GM23338 (cell line): ENCODE results near the gene CCBE1. TPM values are rescaled to one million over a fixed set of nuclear protein-coding genes. Genes with fewer than 3 reads are reported as not detected.

Source experiments
- ATAC-seq: fragments of 200-7000 bp; cut with Tn5 transposase; 3 replicates; pipeline ENCODE4 v1.9.1; 2020
- DNase-seq: peaks from one replicate; pipeline ENCODE4 v3.0.0-alpha.2; 2015; ENCODE audit warnings: low spot score
- H2AFZ ChIP-seq: fragments of 200-600 bp; sonication (generic); 2 replicates; pipeline ENCODE4 v1.8.0; 2016; ENCODE audit warnings: antibody characterized with exemption, mild to moderate bottlenecking, moderate library complexity
- H3F3A ChIP-seq: fragments of 200-600 bp; sonication (generic); replicated peaks from 2 replicates; pipeline ENCODE4 v1.8.0; 2017; ENCODE audit warnings: antibody characterized with exemption, mixed run types, low read depth
- H3K27ac ChIP-seq: fragments of 200-600 bp; sonication (generic); 2 replicates; pipeline ENCODE4 v1.6.1; 2016; ENCODE audit warnings: low read depth
- H3K27me3 ChIP-seq: fragments of 200-600 bp; sonication (generic); 2 replicates; pipeline ENCODE4 v1.8.0; 2016; ENCODE audit warnings: mild to moderate bottlenecking, mixed run types, moderate library complexity; ENCODE audit not compliant: insufficient read depth
- H3K36me3 ChIP-seq: fragments of 200-600 bp; sonication (generic); 2 replicates; pipeline ENCODE4 v1.8.0; 2016; ENCODE audit warnings: mild to moderate bottlenecking; ENCODE audit not compliant: insufficient read depth
- H3K4me1 ChIP-seq: fragments of 200-600 bp; sonication (generic); 2 replicates; pipeline ENCODE4 v1.8.0; 2016; ENCODE audit warnings: mild to moderate bottlenecking, moderate library complexity; ENCODE audit not compliant: insufficient read depth
- H3K4me2 ChIP-seq: fragments of 200-600 bp; sonication (generic); 2 replicates; pipeline ENCODE4 v1.7.1; 2017; ENCODE audit warnings: mixed run types
- H3K4me3 ChIP-seq: fragments of 200-600 bp; sonication (generic); 2 replicates; pipeline ENCODE4 v1.6.1; 2016; ENCODE audit warnings: mixed run types
- H3K79me2 ChIP-seq: fragments of 200-600 bp; sonication (generic); replicated peaks from 2 replicates; pipeline ENCODE4 v1.8.0; 2017; ENCODE audit warnings: mild to moderate bottlenecking; ENCODE audit not compliant: insufficient read depth
- H3K9me2 ChIP-seq: fragments of 200-600 bp; sonication (generic); 2 replicates; pipeline ENCODE4 v1.8.0; 2017; ENCODE audit not compliant: insufficient read depth
- H4K20me1 ChIP-seq: fragments of 200-600 bp; sonication (generic); replicated peaks from 2 replicates; pipeline ENCODE4 v1.8.0; 2017; ENCODE audit warnings: mild to moderate bottlenecking; ENCODE audit not compliant: insufficient read depth
- H3K27ac Mint-ChIP-seq: 2 replicates; pipeline ENCODE4 v1.8.0; 2020; ENCODE audit warnings: inconsistent platforms, mild to moderate bottlenecking, moderate library complexity, mixed read lengths
- H3K27me3 Mint-ChIP-seq: 3 replicates; pipeline ENCODE4 v1.8.0; 2022; ENCODE audit warnings: low read depth, mild to moderate bottlenecking, moderate library complexity, mixed read lengths, inconsistent platforms; ENCODE audit not compliant: insufficient read depth, poor library complexity
- H3K36me3 Mint-ChIP-seq: 3 replicates; pipeline ENCODE4 v1.8.0; 2021; ENCODE audit warnings: low read depth, mild to moderate bottlenecking, inconsistent platforms, moderate library complexity, mixed read lengths
- H3K4me1 Mint-ChIP-seq: 3 replicates; pipeline ENCODE4 v1.8.0; 2020; ENCODE audit warnings: mild to moderate bottlenecking, inconsistent platforms, mixed read lengths
- H3K4me3 Mint-ChIP-seq: 3 replicates; pipeline ENCODE4 v1.8.0; 2021; ENCODE audit warnings: moderate library complexity, mild to moderate bottlenecking, inconsistent platforms, mixed read lengths
- H3K9me3 Mint-ChIP-seq: 3 replicates; pipeline ENCODE4 v1.8.0; 2020; ENCODE audit warnings: moderate library complexity, mild to moderate bottlenecking, inconsistent platforms, mixed read lengths
- CREB1 ChIP-seq: fragments of 250-450 bp; sonication (Bioruptor Pico); IDR thresholded peaks from 2 replicates; pipeline ENCODE4 v1.5.0; 2020; ENCODE audit warnings: low read depth, mild to moderate bottlenecking, moderate library complexity
- EZH2 ChIP-seq: fragments of 200-600 bp; sonication (generic); IDR thresholded peaks from one replicate; pipeline ENCODE4 v1.8.0; 2017; ENCODE audit warnings: antibody characterized with exemption, mild to moderate bottlenecking, low read depth; ENCODE audit not compliant: unreplicated experiment
- JUNB ChIP-seq: IDR thresholded peaks from one replicate; pipeline ENCODE4 v1.6.1; 2016; ENCODE audit warnings: antibody characterized with exemption; ENCODE audit not compliant: unreplicated experiment
- NANOG ChIP-seq: IDR thresholded peaks from 2 replicates; pipeline ENCODE4 v1.6.1; 2016; ENCODE audit warnings: antibody characterized with exemption, borderline replicate concordance
- POLR2AphosphoS5 ChIP-seq: IDR thresholded peaks from 2 replicates; pipeline ENCODE4 v1.6.1; 2016; ENCODE audit warnings: antibody characterized with exemption, low read depth
- STAT1 ChIP-seq: IDR thresholded peaks from one replicate; pipeline ENCODE4 v1.6.1; 2016; ENCODE audit warnings: antibody characterized with exemption; ENCODE audit not compliant: unreplicated experiment
- ZNF114 ChIP-seq: fragments of 250-450 bp; sonication (Bioruptor Pico); IDR thresholded peaks from 2 replicates; pipeline ENCODE4 v1.5.0; 2020; ENCODE audit warnings: mild to moderate bottlenecking, moderate library complexity
- ZNF331 ChIP-seq: fragments of 250-450 bp; sonication (Bioruptor Pico); IDR thresholded peaks from 2 replicates; pipeline ENCODE4 v1.5.0; 2020; ENCODE audit warnings: low read depth, mild to moderate bottlenecking, moderate library complexity
- polyA plus RNA-seq: library from polyadenylated mRNA; unstranded; fragments of >200 nt; fragmentation: Nextera tagmentation; extraction: Ambion mirVana; gene quantifications from 2 replicates; pipeline ENCODE4 v1.2.1, GENCODE V29; 2016
- total RNA-seq: library from RNA; depleted of rRNA; stranded (reverse); fragments of >200 nt; shearing (Covaris generic); gene quantifications from 2 replicates; pipeline ENCODE4 v1.2.3, GENCODE V29; 2014
- TF ChIP-seq, protein P1 (sequence below): IDR thresholded peaks from one replicate; pipeline ENCODE4 v1.6.1; 2018; ENCODE audit warnings: antibody characterized with exemption; ENCODE audit not compliant: unreplicated experiment
- TF ChIP-seq, protein P2 (sequence below), 2 experiments: fragments of 200-600 bp in 1 of 2; sonication (generic) in 1 of 2; conservative IDR thresholded peaks; 2 replicates each; pipeline versions ENCODE4 v1.5.1 to v1.6.1; 2016 to 2017; ENCODE audit warnings: antibody characterized with exemption in 2 of 2, low read depth in 2 of 2, mild to moderate bottlenecking in 2 of 2, moderate library complexity in 1 of 2
- TF ChIP-seq, protein P3 (sequence below): IDR thresholded peaks from 2 replicates; pipeline ENCODE4 v1.6.1; 2016; ENCODE audit warnings: antibody characterized with exemption
- TF ChIP-seq, protein P4 (sequence below): fragments of 250-450 bp; sonication (Bioruptor Pico); IDR thresholded peaks from 2 replicates; pipeline ENCODE4 v1.5.0; 2020; ENCODE audit warnings: mild to moderate bottlenecking, moderate library complexity

CCBE1 gene
- total and polyA plus RNA-seq, 2 experiments from 2014 or later, result 2.1 to 2.6 TPM

DNA sequence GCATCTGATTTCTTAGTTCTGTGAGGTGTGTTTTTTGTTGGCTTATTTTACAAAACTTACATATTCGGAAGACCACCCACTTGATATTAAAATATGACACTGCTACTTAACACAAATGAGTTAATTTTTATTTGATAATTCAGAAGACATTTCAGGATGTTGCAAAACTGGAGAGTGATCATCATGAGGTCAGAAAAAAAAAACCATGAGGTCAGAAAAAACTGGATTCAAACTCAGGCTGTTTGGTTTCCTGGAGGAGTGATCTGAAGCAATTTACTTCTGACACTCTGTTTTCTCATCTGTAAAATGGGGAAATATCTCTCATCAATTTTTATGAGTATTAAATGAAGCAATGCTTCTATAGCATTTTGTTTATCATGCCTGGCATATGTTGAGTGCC is 1.8 kb upstream of the CCBE1 start:
- peaks cover 46% of the 10 kb centered on the region for H3K27me3 Mint-ChIP-seq

More for the DNA sequence above, 1.8 kb upstream of the CCBE1 start:
- H4K20me1 ChIP-seq, result no peaks in the 10 kb centered on the region
- no peak for ATAC-seq
- no peak overlapping the region for H2AFZ ChIP-seq
- no peaks in the 10 kb centered on the region for H3K79me2 ChIP-seq
- no peak overlapping the region for H3K27ac Mint-ChIP-seq
- H3K9me2 ChIP-seq, result no peaks in the 10 kb centered on the region
- H3K36me3 ChIP-seq, result no peaks in the 10 kb centered on the region
- H3K4me1 ChIP-seq, result peaks cover 56% of the 10 kb centered on the region
- no peak overlapping the region for H3K4me2 ChIP-seq
- TF ChIP-seq, protein P1, sequence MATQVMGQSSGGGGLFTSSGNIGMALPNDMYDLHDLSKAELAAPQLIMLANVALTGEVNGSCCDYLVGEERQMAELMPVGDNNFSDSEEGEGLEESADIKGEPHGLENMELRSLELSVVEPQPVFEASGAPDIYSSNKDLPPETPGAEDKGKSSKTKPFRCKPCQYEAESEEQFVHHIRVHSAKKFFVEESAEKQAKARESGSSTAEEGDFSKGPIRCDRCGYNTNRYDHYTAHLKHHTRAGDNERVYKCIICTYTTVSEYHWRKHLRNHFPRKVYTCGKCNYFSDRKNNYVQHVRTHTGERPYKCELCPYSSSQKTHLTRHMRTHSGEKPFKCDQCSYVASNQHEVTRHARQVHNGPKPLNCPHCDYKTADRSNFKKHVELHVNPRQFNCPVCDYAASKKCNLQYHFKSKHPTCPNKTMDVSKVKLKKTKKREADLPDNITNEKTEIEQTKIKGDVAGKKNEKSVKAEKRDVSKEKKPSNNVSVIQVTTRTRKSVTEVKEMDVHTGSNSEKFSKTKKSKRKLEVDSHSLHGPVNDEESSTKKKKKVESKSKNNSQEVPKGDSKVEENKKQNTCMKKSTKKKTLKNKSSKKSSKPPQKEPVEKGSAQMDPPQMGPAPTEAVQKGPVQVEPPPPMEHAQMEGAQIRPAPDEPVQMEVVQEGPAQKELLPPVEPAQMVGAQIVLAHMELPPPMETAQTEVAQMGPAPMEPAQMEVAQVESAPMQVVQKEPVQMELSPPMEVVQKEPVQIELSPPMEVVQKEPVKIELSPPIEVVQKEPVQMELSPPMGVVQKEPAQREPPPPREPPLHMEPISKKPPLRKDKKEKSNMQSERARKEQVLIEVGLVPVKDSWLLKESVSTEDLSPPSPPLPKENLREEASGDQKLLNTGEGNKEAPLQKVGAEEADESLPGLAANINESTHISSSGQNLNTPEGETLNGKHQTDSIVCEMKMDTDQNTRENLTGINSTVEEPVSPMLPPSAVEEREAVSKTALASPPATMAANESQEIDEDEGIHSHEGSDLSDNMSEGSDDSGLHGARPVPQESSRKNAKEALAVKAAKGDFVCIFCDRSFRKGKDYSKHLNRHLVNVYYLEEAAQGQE, result no peak
- TF ChIP-seq STAT1 (no peak), POLR2AphosphoS5 (no peak), CREB1 (CRISPR knock-in tag) (no peak), NANOG (no peak), ZNF114 (no peak), EZH2 (no peak), ZNF331 (CRISPR knock-in tag) (no peak), JUNB (no peak)
- TF ChIP-seq, protein P2, sequence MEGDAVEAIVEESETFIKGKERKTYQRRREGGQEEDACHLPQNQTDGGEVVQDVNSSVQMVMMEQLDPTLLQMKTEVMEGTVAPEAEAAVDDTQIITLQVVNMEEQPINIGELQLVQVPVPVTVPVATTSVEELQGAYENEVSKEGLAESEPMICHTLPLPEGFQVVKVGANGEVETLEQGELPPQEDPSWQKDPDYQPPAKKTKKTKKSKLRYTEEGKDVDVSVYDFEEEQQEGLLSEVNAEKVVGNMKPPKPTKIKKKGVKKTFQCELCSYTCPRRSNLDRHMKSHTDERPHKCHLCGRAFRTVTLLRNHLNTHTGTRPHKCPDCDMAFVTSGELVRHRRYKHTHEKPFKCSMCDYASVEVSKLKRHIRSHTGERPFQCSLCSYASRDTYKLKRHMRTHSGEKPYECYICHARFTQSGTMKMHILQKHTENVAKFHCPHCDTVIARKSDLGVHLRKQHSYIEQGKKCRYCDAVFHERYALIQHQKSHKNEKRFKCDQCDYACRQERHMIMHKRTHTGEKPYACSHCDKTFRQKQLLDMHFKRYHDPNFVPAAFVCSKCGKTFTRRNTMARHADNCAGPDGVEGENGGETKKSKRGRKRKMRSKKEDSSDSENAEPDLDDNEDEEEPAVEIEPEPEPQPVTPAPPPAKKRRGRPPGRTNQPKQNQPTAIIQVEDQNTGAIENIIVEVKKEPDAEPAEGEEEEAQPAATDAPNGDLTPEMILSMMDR (conservative IDR thresholded peaks at IDR 0.05; ENCODE audit: low read depth in 2 of 2), result no peak
- TF ChIP-seq, protein P3, sequence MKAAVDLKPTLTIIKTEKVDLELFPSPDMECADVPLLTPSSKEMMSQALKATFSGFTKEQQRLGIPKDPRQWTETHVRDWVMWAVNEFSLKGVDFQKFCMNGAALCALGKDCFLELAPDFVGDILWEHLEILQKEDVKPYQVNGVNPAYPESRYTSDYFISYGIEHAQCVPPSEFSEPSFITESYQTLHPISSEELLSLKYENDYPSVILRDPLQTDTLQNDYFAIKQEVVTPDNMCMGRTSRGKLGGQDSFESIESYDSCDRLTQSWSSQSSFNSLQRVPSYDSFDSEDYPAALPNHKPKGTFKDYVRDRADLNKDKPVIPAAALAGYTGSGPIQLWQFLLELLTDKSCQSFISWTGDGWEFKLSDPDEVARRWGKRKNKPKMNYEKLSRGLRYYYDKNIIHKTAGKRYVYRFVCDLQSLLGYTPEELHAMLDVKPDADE, result no peak
- TF ChIP-seq, protein P4, sequence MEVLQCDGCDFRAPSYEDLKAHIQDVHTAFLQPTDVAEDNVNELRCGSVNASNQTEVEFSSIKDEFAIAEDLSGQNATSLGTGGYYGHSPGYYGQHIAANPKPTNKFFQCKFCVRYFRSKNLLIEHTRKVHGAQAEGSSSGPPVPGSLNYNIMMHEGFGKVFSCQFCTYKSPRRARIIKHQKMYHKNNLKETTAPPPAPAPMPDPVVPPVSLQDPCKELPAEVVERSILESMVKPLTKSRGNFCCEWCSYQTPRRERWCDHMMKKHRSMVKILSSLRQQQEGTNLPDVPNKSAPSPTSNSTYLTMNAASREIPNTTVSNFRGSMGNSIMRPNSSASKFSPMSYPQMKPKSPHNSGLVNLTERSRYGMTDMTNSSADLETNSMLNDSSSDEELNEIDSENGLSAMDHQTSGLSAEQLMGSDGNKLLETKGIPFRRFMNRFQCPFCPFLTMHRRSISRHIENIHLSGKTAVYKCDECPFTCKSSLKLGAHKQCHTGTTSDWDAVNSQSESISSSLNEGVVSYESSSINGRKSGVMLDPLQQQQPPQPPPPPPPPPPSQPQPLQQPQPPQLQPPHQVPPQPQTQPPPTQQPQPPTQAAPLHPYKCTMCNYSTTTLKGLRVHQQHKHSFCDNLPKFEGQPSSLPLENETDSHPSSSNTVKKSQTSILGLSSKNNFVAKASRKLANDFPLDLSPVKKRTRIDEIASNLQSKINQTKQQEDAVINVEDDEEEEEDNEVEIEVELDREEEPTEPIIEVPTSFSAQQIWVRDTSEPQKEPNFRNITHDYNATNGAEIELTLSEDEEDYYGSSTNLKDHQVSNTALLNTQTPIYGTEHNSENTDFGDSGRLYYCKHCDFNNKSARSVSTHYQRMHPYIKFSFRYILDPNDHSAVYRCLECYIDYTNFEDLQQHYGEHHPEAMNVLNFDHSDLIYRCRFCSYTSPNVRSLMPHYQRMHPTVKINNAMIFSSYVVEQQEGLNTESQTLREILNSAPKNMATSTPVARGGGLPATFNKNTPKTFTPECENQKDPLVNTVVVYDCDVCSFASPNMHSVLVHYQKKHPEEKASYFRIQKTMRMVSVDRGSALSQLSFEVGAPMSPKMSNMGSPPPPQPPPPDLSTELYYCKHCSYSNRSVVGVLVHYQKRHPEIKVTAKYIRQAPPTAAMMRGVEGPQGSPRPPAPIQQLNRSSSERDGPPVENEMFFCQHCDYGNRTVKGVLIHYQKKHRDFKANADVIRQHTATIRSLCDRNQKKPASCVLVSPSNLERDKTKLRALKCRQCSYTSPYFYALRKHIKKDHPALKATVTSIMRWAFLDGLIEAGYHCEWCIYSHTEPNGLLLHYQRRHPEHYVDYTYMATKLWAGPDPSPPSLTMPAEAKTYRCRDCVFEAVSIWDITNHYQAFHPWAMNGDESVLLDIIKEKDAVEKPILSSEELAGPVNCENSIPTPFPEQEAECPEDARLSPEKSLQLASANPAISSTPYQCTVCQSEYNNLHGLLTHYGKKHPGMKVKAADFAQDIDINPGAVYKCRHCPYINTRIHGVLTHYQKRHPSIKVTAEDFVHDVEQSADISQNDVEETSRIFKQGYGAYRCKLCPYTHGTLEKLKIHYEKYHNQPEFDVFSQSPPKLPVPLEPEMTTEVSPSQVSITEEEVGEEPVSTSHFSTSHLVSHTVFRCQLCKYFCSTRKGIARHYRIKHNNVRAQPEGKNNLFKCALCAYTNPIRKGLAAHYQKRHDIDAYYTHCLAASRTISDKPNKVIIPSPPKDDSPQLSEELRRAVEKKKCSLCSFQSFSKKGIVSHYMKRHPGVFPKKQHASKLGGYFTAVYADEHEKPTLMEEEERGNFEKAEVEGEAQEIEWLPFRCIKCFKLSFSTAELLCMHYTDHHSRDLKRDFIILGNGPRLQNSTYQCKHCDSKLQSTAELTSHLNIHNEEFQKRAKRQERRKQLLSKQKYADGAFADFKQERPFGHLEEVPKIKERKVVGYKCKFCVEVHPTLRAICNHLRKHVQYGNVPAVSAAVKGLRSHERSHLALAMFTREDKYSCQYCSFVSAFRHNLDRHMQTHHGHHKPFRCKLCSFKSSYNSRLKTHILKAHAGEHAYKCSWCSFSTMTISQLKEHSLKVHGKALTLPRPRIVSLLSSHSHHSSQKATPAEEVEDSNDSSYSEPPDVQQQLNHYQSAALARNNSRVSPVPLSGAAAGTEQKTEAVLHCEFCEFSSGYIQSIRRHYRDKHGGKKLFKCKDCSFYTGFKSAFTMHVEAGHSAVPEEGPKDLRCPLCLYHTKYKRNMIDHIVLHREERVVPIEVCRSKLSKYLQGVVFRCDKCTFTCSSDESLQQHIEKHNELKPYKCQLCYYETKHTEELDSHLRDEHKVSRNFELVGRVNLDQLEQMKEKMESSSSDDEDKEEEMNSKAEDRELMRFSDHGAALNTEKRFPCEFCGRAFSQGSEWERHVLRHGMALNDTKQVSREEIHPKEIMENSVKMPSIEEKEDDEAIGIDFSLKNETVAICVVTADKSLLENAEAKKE (CRISPR knock-in tag), result no peak
- no peaks in the 10 kb centered on the region; the same call in 2 of the 3 replicates for H3K36me3 Mint-ChIP-seq
- DNase-seq, result no peak
- no peaks in the 10 kb centered on the region for H3K9me3 Mint-ChIP-seq
- no peak overlapping the region for H3K4me3 ChIP-seq
- peaks cover 57% of the 10 kb centered on the region for H3K27me3 ChIP-seq
- H3K4me3 Mint-ChIP-seq, result no peak overlapping the region
- H3K4me1 Mint-ChIP-seq, result peaks cover 44% of the 10 kb centered on the region
- no peaks in the 10 kb centered on the region for H3F3A ChIP-seq
- no peak overlapping the region for H3K27ac ChIP-seq
